ENCODE data around the gene ZCCHC24.

GRCh38 chr10:79472449-79472848 is 27.0 kb upstream of the ZCCHC24 start:
- TF ChIP-seq POLR2AphosphoS5 (IDR thresholded peaks at IDR 0.05) = no peak
- TF ChIP-seq CTCF (IDR thresholded peaks at IDR 0.05) = no peak
- no peak for TF ChIP-seq EP300 (IDR thresholded peaks at IDR 0.05)

Measured in esophagus muscularis mucosa (tissue), 4 donors.